IMR-90 (cell line): ENCODE measurements around the gene MRAP2. TPM values are rescaled to one million over a fixed set of nuclear protein-coding genes. Genes with fewer than 3 reads are reported as not detected.
"Not testable (repeated sequence)": the region's sequence is repeated elsewhere in the genome, so short reads cannot be mapped to it uniquely, and the experiment has no call there.

Source experiments
- ATAC-seq: fragments of 200-7000 bp; cut with Tn5 transposase; 2 replicates; pipeline ENCODE4 v1.9.1; 2020; ENCODE audit warnings: low read depth, mild to moderate bottlenecking, moderate library complexity
- BruUV-seq: library from RNA; stranded (reverse); fragments of 400-500 nt; replicated peaks from 2 replicates; lab custom pipeline; 2021; lab: Mats Ljungman, UMichigan
- CTCF ChIA-PET: fragments of 300-600 bp; formaldehyde crosslinking; extraction: SDS; loops from one replicate; lab custom pipeline; 2021; ENCODE audit warnings: antibody characterized with exemption; lab: Yijun Ruan, JAX
- POLR2A ChIA-PET: fragments of 300-600 bp; sonication (Branson Sonifier 250); formaldehyde crosslinking; loops from one replicate; lab custom pipeline; 2022; ENCODE audit warnings: antibody characterized with exemption; ENCODE audit not compliant: unreplicated experiment; lab: Charles Lee
- DNase-seq: peaks from one replicate; pipeline ENCODE4 v3.0.0; 2013
- H2AFZ ChIP-seq: replicated peaks from 2 replicates; pipeline ENCODE3; 2013; ENCODE audit warnings: low read length, mild to moderate bottlenecking; ENCODE audit not compliant: poor library complexity
- H2AK5ac ChIP-seq: 2 replicates; pipeline ENCODE4 v1.6.1; 2013; ENCODE audit warnings: low read depth, low read length, inconsistent platforms
- H2AK9ac ChIP-seq: replicated peaks from 2 replicates; pipeline ENCODE3; 2013; ENCODE audit warnings: mild to moderate bottlenecking, low read depth, low read length, moderate library complexity; ENCODE audit not compliant: poor library complexity
- H2BK120ac ChIP-seq: 2 replicates; pipeline ENCODE4 v1.6.1; 2013; ENCODE audit warnings: low read depth, low read length, inconsistent platforms
- H2BK15ac ChIP-seq: 3 replicates; pipeline ENCODE4 v1.6.1; 2013; ENCODE audit warnings: low read depth, low read length, inconsistent platforms
- H2BK20ac ChIP-seq: 2 replicates; pipeline ENCODE4 v1.6.1; 2013; ENCODE audit warnings: low read depth, mild to moderate bottlenecking, inconsistent platforms, low read length, moderate library complexity
- H2BK5ac ChIP-seq: 2 replicates; pipeline ENCODE4 v1.6.1; 2013; ENCODE audit warnings: mild to moderate bottlenecking, low read depth, low read length, inconsistent platforms; ENCODE audit not compliant: poor library complexity, severe bottlenecking
- H3K14ac ChIP-seq: replicated peaks from 2 replicates; pipeline ENCODE4 v1.6.1; 2013; ENCODE audit warnings: low read depth, low read length, inconsistent platforms
- H3K18ac ChIP-seq: 2 replicates; pipeline ENCODE4 v1.6.1; 2013; ENCODE audit warnings: low read depth, low read length, control low read depth
- H3K23ac ChIP-seq: 2 replicates; pipeline ENCODE4 v1.6.1; 2013; ENCODE audit warnings: low read depth, low read length, inconsistent platforms
- H3K27ac ChIP-seq: 2 replicates; pipeline ENCODE4 v1.5.1; 2013; ENCODE audit warnings: mild to moderate bottlenecking, control low read depth, low read length; ENCODE audit not compliant: insufficient read depth
- H3K27me3 ChIP-seq: 2 replicates; pipeline ENCODE4 v1.6.1; 2013; ENCODE audit warnings: low read length; ENCODE audit not compliant: control insufficient read depth, insufficient read depth
- H3K36me3 ChIP-seq: 2 replicates; pipeline ENCODE4 v1.6.1; 2013; ENCODE audit warnings: low read length, mixed read lengths; ENCODE audit not compliant: control insufficient read depth, insufficient read depth
- H3K4ac ChIP-seq: 2 replicates; pipeline ENCODE4 v1.6.1; 2013; ENCODE audit warnings: low read depth, low read length, inconsistent platforms
- H3K4me1 ChIP-seq: 2 replicates; pipeline ENCODE4 v1.6.1; 2013; ENCODE audit warnings: low read length, mixed read lengths; ENCODE audit not compliant: control insufficient read depth, insufficient read depth
- H3K4me2 ChIP-seq: 2 replicates; pipeline ENCODE4 v1.6.1; 2013; ENCODE audit warnings: low read depth, mild to moderate bottlenecking, control low read depth, low read length, moderate library complexity
- H3K4me3 ChIP-seq: 2 replicates; pipeline ENCODE4 v1.5.1; 2013; ENCODE audit warnings: low read depth, mild to moderate bottlenecking, control low read depth, low read length, moderate library complexity; ENCODE audit not compliant: insufficient read depth
- H3K56ac ChIP-seq: 2 replicates; pipeline ENCODE4 v1.6.1; 2013; ENCODE audit warnings: low read length, inconsistent platforms; ENCODE audit not compliant: insufficient read depth; ENCODE audit errors: extremely low read depth
- H3K79me1 ChIP-seq, 2 experiments: 2 replicates each; pipeline ENCODE4 v1.6.1; 2013; ENCODE audit warnings: low read length in 2 of 2, inconsistent platforms in 1 of 2, low read depth in 1 of 2
- H3K9ac ChIP-seq: 2 replicates; pipeline ENCODE4 v1.6.1; 2013; ENCODE audit warnings: low read depth, low read length, control low read depth
- H3K9me1 ChIP-seq: 2 replicates; pipeline ENCODE4 v1.6.1; 2013; ENCODE audit warnings: low read length, inconsistent platforms; ENCODE audit not compliant: insufficient read depth
- H3K9me3 ChIP-seq: 2 replicates; pipeline ENCODE4 v1.6.1; 2013; ENCODE audit warnings: low read length; ENCODE audit not compliant: control insufficient read depth, insufficient read depth
- H4K20me1 ChIP-seq: 2 replicates; pipeline ENCODE4 v1.6.1; 2013; ENCODE audit warnings: low read length, inconsistent platforms; ENCODE audit not compliant: insufficient read depth
- H4K5ac ChIP-seq: 2 replicates; pipeline ENCODE4 v1.6.1; 2013; ENCODE audit warnings: mild to moderate bottlenecking, low read depth, low read length, control low read depth
- H4K8ac ChIP-seq, 2 experiments: 2 replicates each; pipeline ENCODE4 v1.6.1; 2013; ENCODE audit warnings: low read depth in 2 of 2, low read length in 2 of 2, control low read depth in 1 of 2, inconsistent platforms in 1 of 2
- H4K91ac ChIP-seq: 2 replicates; pipeline ENCODE4 v1.6.1; 2013; ENCODE audit warnings: low read depth, low read length, inconsistent platforms; ENCODE audit not compliant: insufficient read depth
- WGBS, 2 experiments: methylation state at CpG; one replicate each; pipeline versions ENCODE4 v1.1.5 to v1.1.7; 2013; ENCODE audit warnings: missing lambda C conversion rate in 2 of 2; ENCODE audit not compliant: insufficient read length in 1 of 2; ENCODE audit errors: extremely low coverage in 2 of 2; 5-methylcytosine and 5-hydroxymethylcytosine counted together
- dilution Hi-C: fragments of 300-500 bp; cut with HindIII; formaldehyde crosslinking; loops from one replicate; pipeline ENCODE4 v1.14.3; 2018; ENCODE audit warnings: low sequenced_read_pairs; ENCODE audit not compliant: unreplicated experiment
- in situ Hi-C: fragments of 300-500 bp; cut with MboI; formaldehyde crosslinking; loops from 3 replicates; pipeline ENCODE4 v1.14.3; 2019; ENCODE audit warnings: low sequenced_read_pairs, inconsistent platforms, mixed read lengths
- intact Hi-C: fragments of 100-400 bp; cut with micrococcal nuclease; formaldehyde crosslinking; loops from 2 replicates; pipeline ENCODE4 v1.10.0; 2022
- polyA plus RNA-seq, 3 experiments: library from polyadenylated mRNA; depleted of rRNA; stranded (reverse); fragments of >200 nt; gene quantifications; 2 replicates each; pipeline ENCODE4 v1.2.3, GENCODE V29; 2012; ENCODE audit warnings: low replicate concordance in 1 of 3
- total RNA-seq: library from RNA; depleted of rRNA; stranded (reverse); fragments of >200 nt; gene quantifications from 2 replicates; pipeline ENCODE4 v1.2.3, GENCODE V29; 2012

The MRAP2 gene
- total and polyA plus RNA-seq, 2 of the 4 experiments (the other 2 are of a cell fraction): 0.03 TPM; not detected in 1

GRCh38 chr6:84133385-84133784 is 99.8 kb downstream of the MRAP2 start:
- H3K4me1 ChIP-seq, H3K9me3 ChIP-seq, BruUV-seq, CTCF ChIA-PET, intact Hi-C loops, H2BK120ac ChIP-seq, H3K14ac ChIP-seq, POLR2A ChIA-PET, dilution Hi-C loops, H3K27ac ChIP-seq, H2AK5ac ChIP-seq, H2BK20ac ChIP-seq, H4K20me1 ChIP-seq, H3K9ac ChIP-seq, H3K4ac ChIP-seq, in situ Hi-C loops, H3K79me1 ChIP-seq, H2BK5ac ChIP-seq, H4K91ac ChIP-seq, ATAC-seq, H3K4me2 ChIP-seq, H3K18ac ChIP-seq, H3K4me3 ChIP-seq, H2AK9ac ChIP-seq, H3K56ac ChIP-seq, H3K36me3 ChIP-seq, H3K9me1 ChIP-seq, H3K27me3 ChIP-seq, H3K23ac ChIP-seq, H4K5ac ChIP-seq, H4K8ac ChIP-seq, DNase-seq, H2AFZ ChIP-seq, H2BK15ac ChIP-seq: not testable (repeated sequence)
- 90% methylated on average over 2 of the region's 9 CpGs; no CpG with 5 or more reads in 1 of the 2 experiments for WGBS, 2 experiments
